GM20000 (cell line): ENCODE results near the gene ABHD1.

ENCODE experiments used
- DNase-seq: peaks from one replicate; pipeline ENCODE4 v3.0.0; 2012; ENCODE audit warnings: low spot score
- CTCF ChIP-seq: IDR thresholded peaks from 2 replicates; pipeline ENCODE4 v1.5.1; 2012; ENCODE audit warnings: mild to moderate bottlenecking, control low read depth; ENCODE audit errors: extremely low read depth, missing control alignments

ABHD1 gene

GRCh38 chr2:27079233-27080139 is 44.1 kb upstream of the ABHD1 start:
- no peak for DNase-seq
- no peak for TF ChIP-seq CTCF

GRCh38 chr2:27080140-27080469 is 43.5 kb upstream of the ABHD1 start:
- DNase-seq: no peak
- no peak for TF ChIP-seq CTCF

- no peak for TF ChIP-seq CTCF
Measured at GRCh38 chr2:27080603-27080936, 43.0 kb upstream of the ABHD1 start.

GRCh38 chr2:27081984-27082772 is 41.4 kb upstream of the ABHD1 start:
- no peak for TF ChIP-seq CTCF
- no peak for DNase-seq

More at GRCh38 chr2:27080603-27080936, 43.0 kb upstream of the ABHD1 start:
- no peak for DNase-seq

GRCh38 chr2:27082773-27083409 is 40.7 kb upstream of the ABHD1 start:
- no peak for TF ChIP-seq CTCF
- DNase-seq: no peak

- TF ChIP-seq CTCF: no peak
- DNase-seq: no peak
Measured at GRCh38 chr2:27083410-27084296, 40.0 kb upstream of the ABHD1 start.
